ENCODE results near the gene MRPS22.
"Not testable (repeated sequence)": the region's sequence is repeated elsewhere in the genome, so short reads cannot be mapped to it uniquely, and the experiment has no call there.

MRPS22 gene

GRCh38 chr3:139339219-139339906 lies 4.5 kb upstream of the MRPS22 start:
- no peak for DNase-seq

GRCh38 chr3:139340784-139341183 lies 3.0 kb upstream of the MRPS22 start:
- no peak for DNase-seq

- DNase-seq, result no peak
These were observed 1.8 kb upstream of the MRPS22 start for GRCh38 chr3:139342054-139342453.

GRCh38 chr3:139346771-139347170 lies 3.0 kb downstream of the MRPS22 start:
- DNase-seq, result no peak

GRCh38 chr3:139353920-139354556 lies 10.2 kb downstream of the MRPS22 start:
- DNase-seq, result peak; percentile 45

- DNase-seq, result no peak
These were observed 10.8 kb downstream of the MRPS22 start for GRCh38 chr3:139354661-139355060.

- DNase-seq, result no peak
These were observed 11.7 kb downstream of the MRPS22 start for GRCh38 chr3:139355476-139355875.

- DNase-seq, result no peak
These were observed 12.1 kb downstream of the MRPS22 start for GRCh38 chr3:139355891-139356290.

GRCh38 chr3:139357899-139358298 lies 14.1 kb downstream of the MRPS22 start:
- DNase-seq, result no peak

GRCh38 chr3:139358841-139359562 lies 15.2 kb downstream of the MRPS22 start:
- no peak for DNase-seq

- DNase-seq, result no peak
These were observed 17.5 kb downstream of the MRPS22 start for GRCh38 chr3:139361276-139361675.

GRCh38 chr3:139364549-139364948 lies 20.7 kb downstream of the MRPS22 start:
- no peak for DNase-seq

- no peak for DNase-seq
These were observed 30.3 kb downstream of the MRPS22 start for GRCh38 chr3:139374099-139374498.

- DNase-seq, result no peak
These were observed 33.6 kb downstream of the MRPS22 start for GRCh38 chr3:139377378-139377777.

- no peak for DNase-seq
These were observed 34.9 kb downstream of the MRPS22 start for GRCh38 chr3:139378587-139379241.

- DNase-seq, result no peak
These were observed 36.8 kb downstream of the MRPS22 start for GRCh38 chr3:139380575-139380974.

GRCh38 chr3:139382291-139382690 lies 38.5 kb downstream of the MRPS22 start:
- DNase-seq, result not testable (repeated sequence)

GRCh38 chr3:139388077-139388476 lies 44.3 kb downstream of the MRPS22 start:
- no peak for DNase-seq

- no peak for DNase-seq
These were observed 45.2 kb downstream of the MRPS22 start for GRCh38 chr3:139388821-139389551.

- peak; percentile 98 for DNase-seq
These were observed 45.9 kb downstream of the MRPS22 start, which contains the start of gene COPB2 for GRCh38 chr3:139389552-139390368. TSS of gene COPB2 (minus strand) at chr3:139389647. CDS start at chr3:139389550, 97 bp downstream.

- no peak for DNase-seq
These were observed 50.3 kb downstream of the MRPS22 start for GRCh38 chr3:139394116-139394515.

- DNase-seq, result no peak
These were observed 52.9 kb downstream of the MRPS22 start for GRCh38 chr3:139396707-139397106.
